Endothelial cell of umbilical vein (primary cell): Measurements from ENCODE around the gene PLCB4. TPM values are rescaled to one million over a fixed set of nuclear protein-coding genes. Genes with fewer than 3 reads are reported as not detected.

Experiments
- BruUV-seq: library from RNA; stranded (reverse); fragments of 400-500 nt; replicated peaks from 2 replicates; lab custom pipeline; 2021; lab: Mats Ljungman, UMichigan
- CTCF ChIA-PET: fragments of 300-600, 350-600 bp; sonication (Branson Sonifier 250); formaldehyde crosslinking; loops from one replicate; lab custom pipeline; 2021; ENCODE audit warnings: antibody characterized with exemption, inconsistent platforms; lab: Charles Lee
- POLR2A ChIA-PET: fragments of 300-600, 350-600 bp; sonication (Branson Sonifier 250); formaldehyde crosslinking; loops from one replicate; lab custom pipeline; 2021; ENCODE audit warnings: antibody characterized with exemption, inconsistent platforms; lab: Charles Lee
- DNase-seq: peaks from one replicate; pipeline ENCODE4 v3.0.0-alpha.2; 2011; ENCODE audit warnings: low read depth, low spot score
- FAIRE-seq: peaks from 2 replicates; lab custom pipeline; 2011; peaks lifted over from hg19 to GRCh38; lab: Jason Lieb, UNC
- H2AFZ ChIP-seq: 2 replicates; pipeline ENCODE4 v1.6.0; 2012; ENCODE audit warnings: low read depth, low read length, control low read depth, inconsistent platforms
- H3K27ac ChIP-seq: 2 replicates; pipeline ENCODE4 v1.5.1; 2011; ENCODE audit warnings: low read depth, mild to moderate bottlenecking, control low read depth, low read length, moderate library complexity; ENCODE audit not compliant: insufficient read depth
- H3K27me3 ChIP-seq, 2 experiments: 2 replicates each; pipeline versions ENCODE4 v1.6.0 to v1.6.1; 2011; ENCODE audit warnings: low read length in 2 of 2, mixed read lengths in 1 of 2; ENCODE audit not compliant: control insufficient read depth in 2 of 2, insufficient read depth in 2 of 2
- H3K36me3 ChIP-seq, 2 experiments: 2 replicates in 1 of 2; 3 replicates in 1 of 2; pipeline ENCODE4 v1.5.1; 2011; ENCODE audit warnings: low read length in 2 of 2, mild to moderate bottlenecking in 1 of 2, moderate library complexity in 1 of 2; ENCODE audit not compliant: control insufficient read depth in 2 of 2, insufficient read depth in 2 of 2; ENCODE audit errors: extremely low read depth in 1 of 2
- H3K4me1 ChIP-seq: 3 replicates; pipeline ENCODE4 v1.5.1; 2011; ENCODE audit warnings: mild to moderate bottlenecking, low read length; ENCODE audit not compliant: control insufficient read depth, insufficient read depth; ENCODE audit errors: extremely low read depth
- H3K4me2 ChIP-seq: 2 replicates; pipeline ENCODE4 v1.6.1; 2011; ENCODE audit warnings: low read length, control low read depth, mixed read lengths; ENCODE audit not compliant: insufficient read depth
- H3K4me3 ChIP-seq, 3 experiments: fragments of 200-600 bp in 1 of 3; sonication (generic), shearing (Covaris generic) in 1 of 3; replicated peaks in 1 of 3; 2 replicates each; pipeline ENCODE4 v1.5.1; 2011 to 2016; ENCODE audit warnings: control low read depth in 3 of 3, low read length in 3 of 3, mild to moderate bottlenecking in 2 of 3, inconsistent platforms in 1 of 3, low read depth in 1 of 3, moderate library complexity in 1 of 3; ENCODE audit not compliant: insufficient read depth in 1 of 3
- H3K79me2 ChIP-seq: 2 replicates; pipeline ENCODE4 v1.6.0; 2012; ENCODE audit warnings: low read length, inconsistent platforms; ENCODE audit not compliant: control insufficient read depth, insufficient read depth
- H3K9ac ChIP-seq: replicated peaks from 2 replicates; pipeline ENCODE3; 2011; ENCODE audit warnings: low read length, control low read depth; ENCODE audit not compliant: insufficient read depth; ENCODE audit errors: extremely low read depth
- H3K9me1 ChIP-seq: replicated peaks from 3 replicates; pipeline ENCODE4 v1.6.0; 2011; ENCODE audit warnings: mild to moderate bottlenecking, low read length; ENCODE audit not compliant: control insufficient read depth, insufficient read depth; ENCODE audit errors: extremely low read depth
- H3K9me3 ChIP-seq: replicated peaks from 2 replicates; pipeline ENCODE4 v1.5.1; 2012; ENCODE audit warnings: low read length, inconsistent platforms; ENCODE audit not compliant: control insufficient read depth, insufficient read depth
- H4K20me1 ChIP-seq: replicated peaks from 2 replicates; pipeline ENCODE3; 2011; ENCODE audit warnings: mild to moderate bottlenecking, low read length; ENCODE audit not compliant: control insufficient read depth, insufficient read depth; ENCODE audit errors: extremely low read depth
- CTCF ChIP-seq, 2 donors: IDR thresholded peaks; 1 replicate in 1 of 2; 2 replicates in 1 of 2; pipeline ENCODE4 v1.5.1; 2011; ENCODE audit warnings: low read length in 2 of 2, mild to moderate bottlenecking in 2 of 2, moderate library complexity in 2 of 2, control low read depth in 1 of 2, inconsistent platforms in 1 of 2, low read depth in 1 of 2; ENCODE audit not compliant: insufficient read depth in 1 of 2; ENCODE audit errors: extremely low read depth in 1 of 2
- FOS ChIP-seq: IDR thresholded peaks from 2 replicates; pipeline ENCODE4 v1.6.1; 2011; ENCODE audit warnings: mild to moderate bottlenecking, low read length, moderate library complexity, borderline replicate concordance; ENCODE audit not compliant: insufficient read depth
- GATA2 ChIP-seq: IDR thresholded peaks from 2 replicates; pipeline ENCODE4 v1.7.0; 2011; ENCODE audit warnings: low read depth, mild to moderate bottlenecking, moderate library complexity, mixed read lengths, low read length; ENCODE audit not compliant: insufficient read length, insufficient read depth
- MAX ChIP-seq: IDR thresholded peaks from 2 replicates; pipeline ENCODE4 v1.6.1; 2011; ENCODE audit not compliant: insufficient read depth, insufficient read length
- dilution Hi-C: fragments of 300-500 bp; cut with MboI; formaldehyde crosslinking; loops from one replicate; pipeline ENCODE4 v1.15.0; 2019; ENCODE audit warnings: low sequenced_read_pairs; ENCODE audit not compliant: extremely low pct_ligation_motif_present
- intact Hi-C: fragments of 100-400 bp; cut with micrococcal nuclease; formaldehyde crosslinking; loops from one replicate; pipeline ENCODE4 v1.10.0; 2022
- polyA plus RNA-seq, 4 experiments: library from polyadenylated mRNA; depleted of rRNA in 3 of 4; stranded (reverse) in 3 of 4; unstranded in 1 of 4; fragments of >200 nt; gene quantifications; 2 replicates each; pipeline versions ENCODE4 v1.2.1 to v1.2.3, GENCODE V29; 2011 to 2012; ENCODE audit warnings: missing spikeins in 1 of 4
- total RNA-seq: library from RNA; stranded (reverse); gene quantifications from 2 replicates; pipeline ENCODE4 v1.2.3, GENCODE V29; 2021

Gene PLCB4
- total and polyA plus RNA-seq, 2 donors (not counting 3 experiments of a cell fraction or from before 2014, with no cell fraction given), result 0.37 to 1.7 TPM

GRCh38 chr20:9241721-9242427 is 173.0 kb downstream of the PLCB4 start:
- H3K9me3 ChIP-seq, result no peaks in the 10 kb centered on the region
- H3K9me1 ChIP-seq, result no peaks in the 10 kb centered on the region
- H3K4me3 ChIP-seq, result no peak overlapping the region
- ChIA-PET CTCF (interaction anchor here (1.0 to 2.4 kb wide), 4 partner anchors 11 to 388 kb away, joined by 3 to 11 read pairs (median 5); no protein-coding TSS in a partner anchor), POLR2A (no interaction called here)
- FAIRE-seq, result no peak
- H3K36me3 ChIP-seq, result no peaks in the 10 kb centered on the region
- H3K9ac ChIP-seq, result no peak overlapping the region
- TF ChIP-seq GATA2, result peak; percentile 2
- no peak for TF ChIP-seq CTCF (IDR thresholded peaks at IDR 0.05; ENCODE audit: extremely low read depth in 1 of 2, insufficient read depth in 1 of 2, low read depth in 1 of 2, low read length in 2 of 2)
- no peak for TF ChIP-seq MAX
- no peak for TF ChIP-seq FOS
- H3K27ac ChIP-seq, result no peak overlapping the region
- no peaks in the 10 kb centered on the region for H4K20me1 ChIP-seq
- dilution Hi-C loops (no loop called here), intact Hi-C loops (no loop called here)
- no peaks in the 10 kb centered on the region for H3K27me3 ChIP-seq
- BruUV-seq, result no TSS peak
- DNase-seq, result no peak
- H3K4me1 ChIP-seq, result peaks cover 14% of the 10 kb centered on the region
- H3K79me2 ChIP-seq, result no peaks in the 10 kb centered on the region
- H3K4me2 ChIP-seq, result no peak overlapping the region
- no peak overlapping the region for H2AFZ ChIP-seq
